ENCODE measurements around the gene KIF1C. TPM values are rescaled to one million over a fixed set of nuclear protein-coding genes. Genes with fewer than 3 reads are reported as not detected.
"Not testable (repeated sequence)": the region's sequence is repeated elsewhere in the genome, so short reads cannot be mapped to it uniquely, and the experiment has no call there.

The KIF1C gene
- total RNA-seq, 1 donor from 2014 or later = 29.1 TPM

GRCh38 chr17:5002121-5002788 is 4.5 kb downstream of the KIF1C start:
- no peak for DNase-seq

- DNase-seq = no peak
Measured at GRCh38 chr17:5003214-5003867, 5.6 kb downstream of the KIF1C start.

- no peak for DNase-seq
Measured at GRCh38 chr17:5011928-5012327, 14.2 kb downstream of the KIF1C start.

- DNase-seq = no peak
Measured at GRCh38 chr17:5014357-5014756, 16.6 kb downstream of the KIF1C start.

- no peak for DNase-seq
Measured at GRCh38 chr17:5019475-5019956, 21.8 kb downstream of the KIF1C start.

- no peak for DNase-seq
Measured at GRCh38 chr17:5020502-5021023, 22.8 kb downstream of the KIF1C start.

- DNase-seq = no peak
Measured at GRCh38 chr17:5022171-5022711, 24.5 kb downstream of the KIF1C start.

- no peak for DNase-seq
Measured at GRCh38 chr17:5023588-5024147, 25.9 kb downstream of the KIF1C start.

- no peak for DNase-seq
Measured at GRCh38 chr17:5024604-5025003, 26.9 kb downstream of the KIF1C start.

GRCh38 chr17:5027299-5027698 is 29.5 kb downstream of the KIF1C start:
- no peak for DNase-seq

GRCh38 chr17:5027916-5028315 is 30.2 kb downstream of the KIF1C start:
- DNase-seq = no peak

GRCh38 chr17:5030168-5030567 is 32.4 kb downstream of the KIF1C start:
- not testable (repeated sequence) for DNase-seq

GRCh38 chr17:5031365-5032082 is 33.8 kb downstream of the KIF1C start:
- peak; percentile 77 for DNase-seq

GRCh38 chr17:5032865-5033264 is 35.1 kb downstream of the KIF1C start:
- DNase-seq = no peak

- DNase-seq = no peak
Measured at GRCh38 chr17:5033352-5034015, 35.7 kb downstream of the KIF1C start.

GRCh38 chr17:5034063-5034462 is 36.3 kb downstream of the KIF1C start:
- DNase-seq = no peak

GRCh38 chr17:5034651-5035050 is 36.9 kb downstream of the KIF1C start:
- DNase-seq = no peak

GRCh38 chr17:5035315-5035714 is 37.6 kb downstream of the KIF1C start, which contains the start of gene SLC52A1:
Gene SLC52A1 (minus strand): TSS chr17:5035426. CDS start chr17:5034606, 820 bp downstream.
- no peak for DNase-seq

GRCh38 chr17:5042157-5043022 is 44.6 kb downstream of the KIF1C start:
- DNase-seq = no peak

- no peak for DNase-seq
Measured at GRCh38 chr17:5043524-5043923, 45.8 kb downstream of the KIF1C start.

- no peak for DNase-seq
Measured at GRCh38 chr17:5044630-5045029, 46.9 kb downstream of the KIF1C start.
